ENCODE data around the gene SULF2.
"Not testable (repeated sequence)": the region's sequence is repeated elsewhere in the genome, so short reads cannot be mapped to it uniquely, and the experiment has no call there.

Gene SULF2

GRCh38 chr20:47785311-47785853 lies at the start of gene SULF2:
Gene SULF2, minus strand, starts transcription at chr20:47785481. Its CDS starts 28,118 bp downstream, at chr20:47757363.
- no peak for DNase-seq (ENCODE audit: low read depth in 2 of 3, low spot score in 2 of 3)

GRCh38 chr20:47831675-47832074 lies 46.4 kb upstream of the SULF2 start:
- DNase-seq (ENCODE audit: low read depth in 2 of 3, low spot score in 2 of 3) = not testable (repeated sequence)

DNA sequence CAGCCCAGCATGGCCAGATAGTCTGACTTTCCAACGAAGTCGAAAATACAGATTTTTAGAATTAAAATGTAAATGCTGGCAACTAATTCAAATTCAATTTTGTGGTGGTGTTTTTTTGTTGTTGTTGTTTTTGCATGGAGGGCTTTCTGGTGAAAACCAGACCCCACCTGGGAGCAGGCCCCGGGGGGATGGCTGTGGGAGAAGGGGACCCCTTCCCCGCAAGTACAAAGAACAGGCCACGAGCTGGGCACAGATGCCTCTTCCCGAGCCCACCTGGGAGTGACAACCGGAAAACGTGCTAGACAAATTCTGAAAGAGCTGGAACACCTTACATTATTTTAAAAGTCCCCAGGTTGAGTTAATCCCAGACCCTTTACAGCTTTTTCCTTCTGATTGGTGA lies 41.4 kb upstream of the SULF2 start:
- DNase-seq (ENCODE audit: low read depth in 2 of 3, low spot score in 2 of 3) = not testable (repeated sequence)

DNA sequence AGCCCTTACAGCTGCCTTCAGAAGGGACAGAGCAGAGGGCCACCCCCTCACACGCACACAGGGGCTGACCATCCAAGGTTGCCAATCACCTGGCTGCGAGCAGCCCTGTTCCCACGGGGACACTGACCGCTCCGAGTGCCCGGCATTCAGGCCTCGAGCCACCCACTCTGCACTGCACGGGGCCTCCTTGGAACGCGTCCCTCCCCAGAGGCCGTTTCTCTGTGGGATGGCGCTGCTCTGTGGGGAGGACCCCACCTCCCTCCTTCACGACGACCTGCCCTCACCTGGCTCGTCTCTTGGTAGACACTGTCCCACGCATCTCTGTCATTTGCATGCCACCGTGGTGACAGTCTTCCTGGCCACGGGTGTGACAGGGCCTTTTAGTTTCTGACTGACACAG lies 40.7 kb upstream of the SULF2 start:
- not testable (repeated sequence) for DNase-seq (ENCODE audit: low read depth in 2 of 3, low spot score in 2 of 3)

DNA sequence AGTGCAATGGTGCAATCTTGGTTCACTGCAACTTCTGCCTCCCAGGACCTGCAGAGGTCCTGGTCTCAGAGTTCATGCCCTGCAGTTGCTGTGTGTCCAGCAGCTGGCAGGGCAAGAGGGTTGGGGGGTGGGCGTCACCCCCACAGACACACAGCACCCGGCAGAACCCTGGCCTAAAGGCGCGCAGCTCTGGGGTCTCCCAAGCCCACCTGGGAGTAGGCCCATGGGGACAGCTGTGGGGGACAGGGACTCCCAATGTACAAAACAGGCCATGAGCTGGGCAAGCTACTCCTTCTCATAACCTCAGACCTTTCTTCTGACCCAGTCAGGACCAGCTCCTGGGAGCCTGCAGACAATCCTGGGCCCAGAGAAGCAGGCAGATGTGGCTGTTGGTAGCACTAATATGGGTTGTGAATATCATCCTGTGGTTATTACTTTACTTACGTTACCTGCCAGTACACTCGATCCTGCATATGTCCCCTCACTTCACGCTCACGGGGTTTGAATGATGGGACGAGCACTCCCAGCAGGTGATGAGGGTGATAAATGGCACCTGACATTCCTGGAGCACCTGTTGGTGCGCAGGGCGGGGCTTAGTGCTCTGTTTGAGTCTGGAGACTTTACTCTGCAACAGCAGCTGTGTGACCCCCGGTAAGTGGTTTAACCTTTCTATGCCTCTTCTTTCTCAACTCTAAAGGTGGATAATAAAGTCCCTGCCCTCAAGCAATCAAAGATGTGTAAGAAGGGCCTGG lies 39.9 kb upstream of the SULF2 start:
- DNase-seq (ENCODE audit: low read depth in 2 of 3, low spot score in 2 of 3) = no peak

- not testable (repeated sequence) for DNase-seq (ENCODE audit: low read depth in 2 of 3, low spot score in 2 of 3)
Measured at GRCh38 chr20:47823941-47824340, 38.7 kb upstream of the SULF2 start.

DNA sequence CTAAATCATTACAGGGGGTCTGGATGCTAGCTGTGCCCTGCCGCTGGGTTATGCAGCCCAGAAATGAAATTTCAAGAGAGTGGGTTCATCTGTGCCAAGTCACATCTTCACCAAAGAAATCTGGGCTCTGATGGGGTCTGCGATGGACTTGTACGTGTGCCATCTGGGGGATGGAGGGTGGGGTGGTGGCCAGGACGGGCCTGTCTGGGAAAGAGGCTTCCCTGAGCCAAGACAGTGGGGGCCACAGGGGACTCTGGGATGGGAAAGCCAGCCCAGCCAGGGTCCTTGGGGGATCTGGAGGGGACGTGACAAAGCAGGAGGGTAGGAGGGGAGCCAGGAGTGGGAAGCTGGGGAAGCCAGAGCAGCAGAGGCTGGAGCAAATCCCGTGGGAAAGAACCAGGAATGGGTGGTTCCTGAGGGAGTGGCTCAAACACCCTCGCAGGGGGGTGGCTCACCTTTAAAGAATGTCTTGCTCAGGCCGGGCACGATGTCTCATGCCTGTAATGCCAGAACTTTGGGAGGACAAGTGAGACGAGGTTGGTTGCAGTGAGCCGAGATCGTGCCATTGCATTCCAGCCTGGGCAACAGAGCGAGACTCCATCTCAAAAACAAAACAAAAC lies 36.3 kb upstream of the SULF2 start:
- DNase-seq (ENCODE audit: low read depth in 2 of 3, low spot score in 2 of 3) = no peak

DNA sequence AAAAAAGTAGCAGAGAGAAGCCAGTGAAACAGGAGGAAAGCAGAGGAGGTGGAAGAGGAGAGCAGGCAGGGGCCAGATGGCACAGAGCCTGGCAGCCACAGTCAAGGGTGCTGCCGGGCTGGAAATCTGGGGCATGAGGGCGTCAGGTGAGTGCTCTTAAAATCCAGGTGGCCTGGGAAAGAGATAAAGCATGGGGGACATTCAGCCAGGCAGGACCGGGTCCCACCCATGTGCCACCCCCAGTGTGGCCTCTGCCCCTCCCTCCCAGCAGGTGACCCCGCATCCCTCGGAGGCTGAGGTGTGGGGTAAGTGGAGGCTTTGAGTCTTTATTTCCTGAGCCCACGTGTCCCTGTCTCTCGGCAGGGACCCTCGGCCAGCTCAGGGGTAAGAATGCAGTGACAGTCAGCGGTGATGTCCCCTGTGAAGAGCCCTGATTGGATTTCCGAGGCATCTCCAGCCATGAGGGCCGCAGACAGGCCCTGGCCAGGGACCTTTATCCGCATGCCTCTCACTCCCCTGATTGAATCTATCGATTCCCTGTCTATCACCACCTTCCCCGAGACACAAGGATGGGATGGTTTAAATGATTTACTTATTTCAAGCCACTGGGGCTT lies 33.8 kb upstream of the SULF2 start:
- no peak for DNase-seq (ENCODE audit: low read depth in 2 of 3, low spot score in 2 of 3)

DNA sequence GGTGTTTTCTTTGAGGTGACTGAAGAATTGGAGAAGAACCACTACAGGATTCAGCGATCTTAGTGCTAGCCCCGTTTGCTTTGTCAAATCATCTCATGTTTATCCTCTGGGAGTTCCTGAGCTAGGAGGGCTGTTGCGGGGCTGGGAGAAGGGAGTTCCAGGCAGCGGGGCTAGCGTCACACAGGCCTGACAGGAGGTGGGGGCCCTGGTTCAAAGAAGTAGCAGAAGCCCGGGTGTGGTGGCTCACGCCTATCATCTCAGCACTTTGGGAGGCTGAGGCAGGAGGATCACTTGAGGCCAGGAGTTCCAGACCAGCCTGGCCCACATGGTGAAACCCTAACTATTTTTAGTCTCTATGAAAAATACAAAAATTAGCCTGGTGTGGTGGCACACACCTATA lies 33.2 kb upstream of the SULF2 start:
- DNase-seq (ENCODE audit: low read depth in 2 of 3, low spot score in 2 of 3) = no peak

DNA sequence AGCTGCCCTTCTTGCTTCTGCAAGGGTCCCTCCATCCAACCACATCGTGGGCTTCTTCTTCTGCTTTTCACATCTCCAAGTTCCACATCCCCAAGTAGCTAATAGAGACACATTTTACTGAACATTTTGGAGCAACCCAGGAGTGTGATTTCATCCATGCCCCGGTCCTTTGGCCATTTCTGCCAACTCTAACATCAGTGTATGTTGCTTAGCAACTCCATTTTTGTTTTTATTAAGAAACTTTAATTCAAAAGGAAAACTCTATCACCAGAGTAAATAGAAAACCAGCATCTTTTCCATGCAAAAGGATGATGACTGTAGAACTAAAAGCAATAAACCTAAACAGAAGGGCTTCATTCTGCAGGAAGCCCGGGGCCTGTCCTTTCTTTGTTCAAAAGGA lies 32.7 kb upstream of the SULF2 start:
- DNase-seq (ENCODE audit: low read depth in 2 of 3, low spot score in 2 of 3) = no peak

GRCh38 chr20:47817573-47817972 lies 32.3 kb upstream of the SULF2 start:
- no peak for DNase-seq (ENCODE audit: low read depth in 2 of 3, low spot score in 2 of 3)

DNA sequence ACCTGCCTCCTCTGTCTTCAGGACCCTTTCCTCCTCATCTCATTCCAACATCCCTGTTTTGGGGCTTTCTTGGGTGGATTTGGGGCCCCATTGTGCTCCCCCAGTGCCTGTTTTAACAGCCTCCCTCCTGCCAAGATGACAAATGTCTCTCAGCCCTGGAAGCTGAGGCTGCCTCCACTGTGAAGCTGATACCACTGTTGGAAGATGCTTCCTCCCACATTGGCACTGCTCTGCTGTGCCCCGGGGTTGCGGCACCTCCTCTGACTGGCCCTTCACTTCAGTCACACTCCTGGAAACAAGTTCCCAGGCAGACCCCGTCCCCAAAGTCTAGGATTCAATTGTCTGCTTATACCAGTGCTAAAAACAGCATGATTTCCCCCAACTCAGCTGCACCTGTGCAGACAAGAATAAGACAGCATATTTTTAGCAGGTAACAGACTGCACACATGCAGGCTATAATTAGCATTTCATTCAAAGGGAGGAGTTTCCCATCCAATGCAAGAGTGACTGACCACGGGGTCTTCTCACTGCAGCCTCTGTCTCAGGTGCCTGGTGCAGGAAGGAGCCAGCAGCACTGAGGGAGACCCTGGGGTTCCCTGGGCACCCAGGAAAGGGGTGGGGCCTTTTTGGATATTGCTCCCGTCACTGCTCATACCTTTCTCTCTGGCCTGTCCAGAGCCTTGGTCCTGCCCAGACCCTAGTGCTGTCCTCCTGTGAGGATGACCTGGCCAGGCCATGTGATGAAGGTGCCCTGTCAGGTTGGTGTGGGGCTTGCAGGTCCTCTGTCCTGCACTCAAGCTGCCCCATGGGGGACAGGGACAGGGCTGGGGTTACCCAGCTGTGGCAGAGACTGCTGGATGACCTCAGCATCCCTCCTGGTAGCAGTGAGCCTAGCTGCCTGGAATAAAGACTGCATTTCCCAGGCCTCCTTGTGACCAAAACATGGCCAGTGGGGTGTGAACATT lies 31.5 kb upstream of the SULF2 start:
- no peak for DNase-seq (ENCODE audit: low read depth in 2 of 3, low spot score in 2 of 3)

DNA sequence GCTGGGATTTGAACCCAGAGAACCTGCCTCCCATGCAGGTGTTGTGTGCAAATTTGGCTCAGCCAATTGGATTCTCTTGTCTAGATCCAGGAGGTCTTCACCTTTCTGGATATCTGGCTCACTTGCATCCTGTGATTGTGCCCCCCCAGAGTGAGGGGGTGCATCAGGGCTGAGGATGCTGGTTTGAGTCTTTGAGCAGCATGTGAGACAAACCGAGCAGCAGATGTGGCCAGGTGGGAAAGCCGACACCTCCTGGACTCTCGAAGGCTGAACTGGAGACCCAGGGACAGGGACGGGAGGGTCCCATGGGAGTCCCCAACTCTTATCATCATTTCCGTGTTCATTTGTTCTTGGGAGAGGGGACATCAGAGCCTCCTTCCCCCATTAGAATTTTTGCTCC lies 30.6 kb upstream of the SULF2 start:
- no peak for DNase-seq (ENCODE audit: low read depth in 2 of 3, low spot score in 2 of 3)

GRCh38 chr20:47815416-47815806 lies 30.1 kb upstream of the SULF2 start:
- no peak for DNase-seq (ENCODE audit: low read depth in 2 of 3, low spot score in 2 of 3)

DNA sequence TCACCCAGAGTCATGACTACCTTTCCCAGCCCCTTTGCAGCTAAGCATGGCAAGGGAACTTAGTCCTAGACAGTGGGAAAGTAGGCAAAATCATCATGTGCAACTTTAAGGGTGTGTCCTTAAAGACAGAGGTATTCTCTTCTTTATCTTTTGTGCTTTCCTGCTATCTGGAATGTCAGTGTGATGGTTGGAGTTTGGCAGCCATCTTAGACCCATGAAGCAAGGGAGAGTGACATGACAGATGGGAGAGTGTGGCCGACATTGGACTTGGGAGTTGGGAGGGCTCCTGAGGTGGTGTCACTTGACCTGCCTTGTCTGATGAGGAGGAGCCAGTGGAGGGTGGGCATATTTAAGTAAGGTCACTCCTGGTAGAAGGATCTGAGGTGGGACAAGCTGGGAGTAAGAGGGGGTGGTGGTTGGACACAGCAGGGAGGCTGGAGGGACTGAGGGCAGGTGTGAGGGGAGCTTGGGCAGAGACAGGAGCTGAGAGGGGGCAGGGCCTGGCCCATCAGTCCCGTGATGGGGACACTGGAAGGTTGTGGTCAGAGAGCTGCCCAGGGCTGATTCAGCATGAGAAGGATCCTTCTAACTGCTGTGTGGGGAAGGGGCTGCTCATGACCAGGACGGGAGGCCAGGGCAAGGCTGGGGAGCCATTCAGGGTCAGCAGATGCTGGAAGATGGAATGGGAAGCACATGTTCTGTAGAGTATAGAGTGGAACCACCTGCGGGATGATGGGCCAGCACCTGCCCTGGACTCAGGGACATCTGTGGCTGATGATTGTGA lies 29.5 kb upstream of the SULF2 start:
- no peak for DNase-seq (ENCODE audit: low read depth in 2 of 3, low spot score in 2 of 3)

GRCh38 chr20:47810721-47811347 lies 25.6 kb upstream of the SULF2 start:
- DNase-seq (ENCODE audit: low read depth in 2 of 3, low spot score in 2 of 3) = no peak

DNA sequence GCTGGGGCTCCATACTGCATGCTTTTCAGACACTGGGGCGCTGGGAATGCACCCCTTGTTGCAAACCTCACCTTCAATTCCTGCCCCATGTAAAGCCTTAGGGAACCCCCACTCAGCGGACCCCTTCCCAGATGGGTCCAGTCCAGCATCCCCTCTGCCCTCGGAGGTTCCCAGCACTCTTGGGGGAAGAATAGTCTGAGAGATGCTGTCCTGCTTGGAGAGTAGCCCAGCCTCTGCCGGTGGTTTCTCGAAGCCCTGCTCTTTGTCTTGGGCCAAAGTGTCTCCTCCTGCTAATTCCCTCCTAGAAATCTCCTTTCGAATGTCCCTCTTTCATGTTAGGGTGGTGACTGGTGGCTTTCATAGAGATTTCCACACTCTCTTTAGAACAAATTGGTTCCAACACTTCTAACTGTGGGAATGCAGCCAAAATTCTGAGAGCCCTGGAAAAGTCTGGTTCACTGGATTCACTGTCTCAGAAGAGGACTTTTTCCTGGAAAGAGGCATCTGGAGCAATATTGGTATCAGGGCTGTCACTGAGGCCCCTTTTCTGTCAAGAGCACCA lies 24.9 kb upstream of the SULF2 start:
- DNase-seq (ENCODE audit: low read depth in 2 of 3, low spot score in 2 of 3) = no peak

GRCh38 chr20:47809161-47809960 lies 24.1 kb upstream of the SULF2 start:
- DNase-seq (ENCODE audit: low read depth in 2 of 3, low spot score in 2 of 3) = no peak

DNA sequence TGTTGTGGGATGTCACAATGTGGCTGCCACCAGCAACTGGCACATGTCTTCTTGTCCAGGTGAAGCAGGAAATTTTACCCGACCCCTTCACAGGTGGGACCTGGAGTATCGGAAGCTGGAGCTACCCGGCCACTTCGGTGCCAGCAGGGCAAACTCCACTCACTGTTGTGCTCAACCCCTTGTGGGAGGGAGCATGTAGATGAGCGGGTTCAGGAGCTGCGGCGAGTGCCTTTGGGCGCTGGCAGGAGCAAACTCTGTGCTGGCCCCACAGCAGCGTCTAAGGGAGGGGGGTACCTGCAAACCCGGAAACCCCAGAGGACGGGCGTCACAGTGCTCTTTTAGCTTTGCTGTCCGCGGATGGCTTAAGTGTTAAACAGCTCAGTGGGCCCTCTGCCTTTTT lies 20.7 kb upstream of the SULF2 start:
- no peak for DNase-seq (ENCODE audit: low read depth in 2 of 3, low spot score in 2 of 3)

Data from activated CD8-positive, alpha-beta memory T cell treated with anti-CD3 and anti-CD28 coated beads for 48 hours (primary cell).